Inferior parietal cortex (tissue), 1 donor: ENCODE measurements around the gene TKFC.

Source experiments
- DNase-seq: peaks from one replicate; pipeline ENCODE4 v3.0.0-alpha.2; 2016; ENCODE audit errors: extremely low spot score

The TKFC gene

GRCh38 chr11:61332797-61333549 lies at the start of gene TKFC, which contains the start of gene DDB1:
Gene TKFC (plus strand): TSS chr11:61333228. CDS start chr11:61334729, 1,501 bp downstream.
Gene DDB1 (minus strand): TSS chr11:61333105. CDS start chr11:61332968, 137 bp downstream.
- peak; percentile 93 for DNase-seq

- DNase-seq = no peak
These were observed 49.4 kb upstream of the TKFC start for GRCh38 chr11:61283613-61284012.

- peak; percentile 19 for DNase-seq
These were observed 45.6 kb upstream of the TKFC start for GRCh38 chr11:61287338-61287977.

- no peak for DNase-seq
These were observed 41.9 kb upstream of the TKFC start for GRCh38 chr11:61290905-61291690.

- no peak for DNase-seq
These were observed 40.7 kb upstream of the TKFC start for GRCh38 chr11:61292356-61292755.

- peak; percentile 20 for DNase-seq
These were observed 38.9 kb upstream of the TKFC start for GRCh38 chr11:61293867-61294716.

- DNase-seq = peak; percentile 50
These were observed 38.1 kb upstream of the TKFC start, which contains the start of gene VWCE for GRCh38 chr11:61294717-61295595. Gene VWCE (minus strand): TSS chr11:61295316. CDS start chr11:61295037, 279 bp downstream.

- no peak for DNase-seq
These were observed 37.5 kb upstream of the TKFC start for GRCh38 chr11:61295596-61295926.

GRCh38 chr11:61297341-61297740 lies 35.7 kb upstream of the TKFC start:
- no peak for DNase-seq

- DNase-seq = peak; percentile 27
These were observed 35.3 kb upstream of the TKFC start for GRCh38 chr11:61297746-61298145.

GRCh38 chr11:61298663-61299244 lies 34.3 kb upstream of the TKFC start:
- no peak for DNase-seq

- DNase-seq = no peak
These were observed 30.5 kb upstream of the TKFC start for GRCh38 chr11:61302550-61302949.

GRCh38 chr11:61303725-61304124 lies 29.3 kb upstream of the TKFC start:
- no peak for DNase-seq

GRCh38 chr11:61305417-61305816 lies 27.6 kb upstream of the TKFC start:
- no peak for DNase-seq

GRCh38 chr11:61306221-61306620 lies 26.8 kb upstream of the TKFC start:
- DNase-seq = no peak

GRCh38 chr11:61307354-61307753 lies 25.7 kb upstream of the TKFC start:
- no peak for DNase-seq

- DNase-seq = no peak
These were observed 23.9 kb upstream of the TKFC start for GRCh38 chr11:61309141-61309540.

GRCh38 chr11:61309739-61310138 lies 23.3 kb upstream of the TKFC start:
- no peak for DNase-seq

- no peak for DNase-seq
These were observed 22.3 kb upstream of the TKFC start for GRCh38 chr11:61310749-61311148.

GRCh38 chr11:61315260-61315659 lies 17.8 kb upstream of the TKFC start:
- no peak for DNase-seq
